ENCODE data around the gene MAGEB1.

DNA sequence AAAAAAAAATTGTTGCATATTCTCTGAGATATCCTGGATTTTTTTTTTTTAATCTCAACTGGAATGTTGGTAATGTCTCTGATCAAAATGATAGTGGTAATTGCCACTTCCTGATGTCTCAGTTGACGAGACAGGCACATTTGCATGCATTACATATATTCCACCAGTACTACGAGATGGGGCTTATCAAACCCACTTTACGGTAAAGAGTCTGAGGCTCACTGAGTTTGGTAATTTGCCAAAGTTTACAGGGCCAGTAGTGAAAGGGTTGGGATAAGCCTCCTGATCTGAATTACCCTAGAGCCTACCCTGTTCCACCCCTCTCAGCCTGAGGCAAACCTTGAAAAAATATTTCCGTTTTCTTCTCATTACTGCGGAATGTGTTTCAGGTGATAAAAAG is 26.3 kb upstream of the MAGEB1 start:
- no peak for TF ChIP-seq POLR2A (IDR thresholded peaks at IDR 0.05)
- TF ChIP-seq, protein P1, sequence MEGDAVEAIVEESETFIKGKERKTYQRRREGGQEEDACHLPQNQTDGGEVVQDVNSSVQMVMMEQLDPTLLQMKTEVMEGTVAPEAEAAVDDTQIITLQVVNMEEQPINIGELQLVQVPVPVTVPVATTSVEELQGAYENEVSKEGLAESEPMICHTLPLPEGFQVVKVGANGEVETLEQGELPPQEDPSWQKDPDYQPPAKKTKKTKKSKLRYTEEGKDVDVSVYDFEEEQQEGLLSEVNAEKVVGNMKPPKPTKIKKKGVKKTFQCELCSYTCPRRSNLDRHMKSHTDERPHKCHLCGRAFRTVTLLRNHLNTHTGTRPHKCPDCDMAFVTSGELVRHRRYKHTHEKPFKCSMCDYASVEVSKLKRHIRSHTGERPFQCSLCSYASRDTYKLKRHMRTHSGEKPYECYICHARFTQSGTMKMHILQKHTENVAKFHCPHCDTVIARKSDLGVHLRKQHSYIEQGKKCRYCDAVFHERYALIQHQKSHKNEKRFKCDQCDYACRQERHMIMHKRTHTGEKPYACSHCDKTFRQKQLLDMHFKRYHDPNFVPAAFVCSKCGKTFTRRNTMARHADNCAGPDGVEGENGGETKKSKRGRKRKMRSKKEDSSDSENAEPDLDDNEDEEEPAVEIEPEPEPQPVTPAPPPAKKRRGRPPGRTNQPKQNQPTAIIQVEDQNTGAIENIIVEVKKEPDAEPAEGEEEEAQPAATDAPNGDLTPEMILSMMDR (IDR thresholded peaks at IDR 0.05 in 8 of 11, conservative IDR thresholded peaks at IDR 0.05 in 3 of 11), result no peak
- no peak for TF ChIP-seq POLR2AphosphoS5 (IDR thresholded peaks at IDR 0.05)

Data from spleen (tissue), 7 donors.